HG03280 (cell line): ENCODE data around the gene NOTCH4.
A peak's percentile ranks its signal among the peaks of the same experiment; 100 is the strongest.

Source experiments
- ATAC-seq: cut with Tn5 transposase; IDR thresholded peaks from one replicate; pipeline ENCODE4 v1.9.1; 2021; ENCODE audit warnings: mild to moderate bottlenecking, moderate library complexity; ENCODE audit not compliant: unreplicated experiment

The NOTCH4 gene

DNA sequence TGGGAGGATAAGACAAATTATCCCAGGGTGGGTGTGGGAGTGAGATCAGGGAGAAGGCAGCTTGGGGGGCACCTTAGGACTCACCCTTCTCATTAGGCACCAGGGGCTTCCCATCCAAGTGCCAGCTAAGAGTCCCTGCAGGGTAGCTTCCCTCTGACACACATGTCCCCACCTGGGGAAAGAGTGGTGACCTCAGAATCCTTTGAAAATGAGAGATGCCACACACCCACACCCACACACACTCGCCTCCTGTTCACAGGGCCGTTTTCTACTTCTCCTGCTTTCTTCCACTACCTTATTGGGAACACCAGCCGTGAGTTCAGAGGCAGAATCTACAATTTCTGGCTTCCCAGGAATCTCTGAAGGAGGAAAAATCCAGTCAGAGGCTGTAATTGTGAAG lies 40.8 kb downstream of the NOTCH4 start:
- ATAC-seq, result no peak

DNA sequence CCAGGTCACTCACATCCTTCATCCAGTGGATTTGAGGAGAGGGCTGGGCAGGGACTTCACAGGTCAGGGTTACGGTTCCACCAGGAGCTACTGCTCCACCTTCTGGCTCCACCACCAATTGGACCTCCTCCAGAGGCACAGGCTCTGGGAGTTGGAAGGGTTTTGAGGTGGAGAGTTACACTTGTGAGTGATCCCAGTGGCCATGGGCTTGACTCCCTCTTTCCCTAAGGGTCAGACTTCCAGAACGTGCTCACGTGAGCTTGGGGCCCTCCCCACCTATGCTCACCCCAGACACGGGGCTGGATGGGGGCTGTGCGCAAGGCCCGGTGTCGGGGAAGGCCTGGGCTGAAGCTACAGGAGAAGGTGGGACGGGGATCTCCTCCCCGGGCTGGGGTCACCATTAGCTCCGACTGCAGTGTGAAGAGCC lies 41.3 kb downstream of the NOTCH4 start:
- ATAC-seq, result no peak

DNA sequence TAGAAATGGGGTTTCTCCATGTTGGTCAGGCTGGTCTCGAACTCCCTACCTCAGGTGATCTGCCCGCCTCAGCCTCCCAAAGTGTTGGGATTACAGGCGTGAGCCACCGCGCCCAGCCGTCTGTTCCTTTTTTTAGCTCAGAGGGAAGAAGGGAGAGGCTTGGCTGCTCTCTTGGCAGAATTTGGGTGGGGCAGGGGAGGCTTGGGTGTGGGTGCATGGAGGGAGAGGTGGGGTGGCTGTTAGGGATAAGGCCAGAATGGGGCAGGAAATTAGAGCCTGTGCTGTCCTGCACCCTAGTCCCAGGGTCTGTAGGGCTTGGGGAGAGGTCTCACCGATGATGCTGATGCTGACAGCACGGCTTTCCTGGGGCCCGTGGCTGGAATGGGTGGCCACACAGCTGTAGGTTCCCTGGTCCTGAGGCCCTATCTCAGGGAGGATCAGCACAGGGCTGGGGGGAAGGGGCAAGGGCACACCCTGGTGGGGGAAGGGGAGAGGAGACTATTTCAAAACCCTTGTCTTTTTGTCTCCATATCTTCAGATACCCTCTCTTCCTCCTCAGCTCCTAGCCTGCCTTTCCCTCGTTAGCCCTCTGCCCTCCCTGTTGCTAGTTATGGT lies 41.8 kb downstream of the NOTCH4 start:
- ATAC-seq, result no peak

DNA sequence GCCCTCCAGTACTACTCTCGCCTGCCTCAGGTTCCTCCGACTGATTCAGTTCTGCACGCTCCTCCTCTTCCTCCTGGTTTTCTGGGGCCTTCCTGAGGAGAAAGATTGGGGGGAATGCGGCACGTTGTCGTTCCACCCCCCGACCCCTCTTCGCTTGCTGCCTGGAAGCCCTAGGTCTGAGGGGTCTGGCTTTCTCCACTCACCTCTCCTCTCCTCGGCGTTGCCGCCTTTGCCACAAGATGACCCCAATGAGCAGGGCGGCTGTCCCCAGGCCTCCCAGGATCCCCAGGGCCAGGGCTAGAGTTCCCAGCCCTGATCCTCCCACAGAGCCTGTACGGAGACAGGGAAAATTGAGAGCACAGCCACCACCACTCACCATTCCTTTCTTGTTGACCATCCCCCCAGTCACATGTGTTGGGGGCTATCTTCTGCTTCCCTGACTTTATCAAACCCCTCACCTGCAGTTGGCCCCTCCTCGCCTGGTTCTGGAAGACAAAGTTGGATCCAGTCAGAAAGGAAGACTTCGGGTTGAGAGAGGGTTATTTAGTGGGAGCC lies 42.6 kb downstream of the NOTCH4 start:
- ATAC-seq, result no peak

DNA sequence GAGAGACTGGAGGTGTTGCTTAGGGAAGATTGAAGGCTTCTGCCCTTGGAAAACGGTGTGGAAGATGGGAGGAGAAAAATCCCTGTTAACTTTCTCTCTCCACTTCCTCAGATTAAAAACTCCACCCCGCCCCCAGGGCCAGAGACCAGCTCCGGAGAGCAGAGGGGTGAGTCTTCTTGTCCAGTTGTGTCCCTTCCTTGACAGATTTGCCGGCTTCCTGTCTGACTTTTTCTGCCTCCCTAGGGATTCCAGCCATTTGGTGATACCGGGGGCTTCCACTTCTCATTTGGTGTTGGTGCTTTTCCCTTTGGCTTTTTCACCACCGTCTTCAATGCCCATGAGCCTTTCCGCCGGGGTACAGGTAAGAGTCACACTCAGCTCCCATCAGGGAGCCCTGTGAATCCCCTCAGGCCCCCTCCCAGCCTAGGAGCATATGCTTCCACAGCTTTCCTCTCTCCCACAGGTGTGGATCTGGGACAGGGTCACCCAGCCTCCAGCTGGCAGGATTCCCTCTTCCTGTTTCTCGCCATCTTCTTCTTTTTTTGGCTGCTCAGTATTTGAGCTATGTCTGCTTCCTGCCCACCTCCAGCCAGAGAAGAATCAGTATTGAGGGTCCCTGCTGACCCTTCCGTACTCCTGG lies 44.0 kb downstream of the NOTCH4 start:
- no peak for ATAC-seq

DNA sequence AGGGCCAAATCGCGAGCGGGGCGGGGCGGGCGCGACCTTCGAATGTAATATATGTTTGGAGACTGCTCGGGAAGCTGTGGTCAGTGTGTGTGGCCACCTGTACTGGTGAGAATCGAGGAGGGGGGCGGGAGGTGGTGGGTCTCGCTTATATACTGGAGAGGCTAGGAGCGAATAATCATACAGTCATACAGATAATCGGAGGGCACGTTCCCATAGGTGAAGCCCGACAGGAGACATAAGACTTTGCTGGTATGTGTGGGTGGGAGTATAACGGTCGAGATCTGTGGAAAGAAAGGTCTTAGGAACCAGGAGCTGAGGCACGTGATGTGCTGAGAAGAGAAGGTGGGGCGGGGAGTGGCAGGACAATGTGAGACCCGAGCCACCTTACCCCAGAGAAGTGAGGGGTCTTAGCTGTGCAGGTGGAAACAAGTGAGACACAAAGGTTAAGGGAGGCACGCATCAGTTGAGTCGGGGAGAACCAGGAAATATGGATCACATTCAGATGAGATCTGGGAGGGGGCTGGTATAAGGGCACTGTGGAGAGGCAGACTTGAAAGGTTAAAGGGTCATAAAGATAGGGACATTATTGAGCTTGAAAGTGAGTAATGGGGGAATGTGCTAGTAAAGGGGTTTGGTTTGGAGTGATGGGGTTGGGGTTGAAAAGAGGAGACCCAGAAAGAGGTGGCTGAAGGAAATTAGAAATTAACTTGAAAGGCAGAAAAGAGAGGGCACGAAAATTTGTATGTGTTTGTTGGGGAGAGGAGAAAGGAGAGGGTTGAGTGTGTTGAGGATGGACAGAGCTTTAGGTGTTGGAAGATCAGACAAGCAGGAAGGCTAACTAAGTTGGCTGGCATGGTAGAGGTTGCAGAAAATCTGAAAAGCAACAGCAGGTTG lies 45.1 kb downstream of the NOTCH4 start:
- no peak for ATAC-seq

DNA sequence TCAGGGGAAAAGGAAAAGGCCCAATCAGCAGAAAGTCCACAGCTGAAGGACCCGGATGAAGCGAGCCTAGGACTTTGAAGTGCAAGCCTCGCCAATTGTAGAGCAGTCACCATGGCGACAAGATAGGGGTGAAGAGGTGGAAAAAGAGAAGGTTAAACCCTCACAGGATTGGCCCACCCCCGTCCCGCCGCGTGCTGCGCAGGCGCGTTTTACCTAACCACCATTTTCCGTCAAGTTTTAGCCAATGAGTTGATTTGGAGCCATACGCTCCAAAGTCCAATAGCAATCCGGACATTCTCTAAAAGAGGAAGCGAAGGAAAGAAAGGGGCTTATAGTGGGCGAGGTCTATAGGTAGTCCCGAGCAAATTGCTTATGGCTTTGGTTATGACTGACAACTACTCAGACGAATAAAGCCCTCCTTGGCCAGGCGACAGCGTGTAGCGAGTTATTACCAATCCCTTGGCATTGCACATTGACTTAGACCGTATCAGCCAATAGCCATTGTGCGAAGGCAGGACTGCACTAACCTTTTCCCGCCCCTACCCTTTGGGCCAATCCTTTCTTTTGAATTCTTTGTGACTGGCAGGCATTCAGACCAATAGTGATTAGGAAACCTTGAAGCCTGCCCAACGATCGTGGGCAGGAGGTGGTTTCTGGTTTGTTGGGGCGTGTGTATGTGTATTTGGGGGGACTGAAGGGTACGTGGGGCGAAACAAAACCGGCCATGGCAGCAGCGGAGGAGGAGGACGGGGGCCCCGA lies 45.9 kb downstream of the NOTCH4 start, which contains the start of gene RNF5:
RNF5 (plus strand) TSS at position 618 of the 759 bp plus-strand sequence; CDS start at position 725, 107 bp downstream.
- ATAC-seq, result peak; percentile 83

DNA sequence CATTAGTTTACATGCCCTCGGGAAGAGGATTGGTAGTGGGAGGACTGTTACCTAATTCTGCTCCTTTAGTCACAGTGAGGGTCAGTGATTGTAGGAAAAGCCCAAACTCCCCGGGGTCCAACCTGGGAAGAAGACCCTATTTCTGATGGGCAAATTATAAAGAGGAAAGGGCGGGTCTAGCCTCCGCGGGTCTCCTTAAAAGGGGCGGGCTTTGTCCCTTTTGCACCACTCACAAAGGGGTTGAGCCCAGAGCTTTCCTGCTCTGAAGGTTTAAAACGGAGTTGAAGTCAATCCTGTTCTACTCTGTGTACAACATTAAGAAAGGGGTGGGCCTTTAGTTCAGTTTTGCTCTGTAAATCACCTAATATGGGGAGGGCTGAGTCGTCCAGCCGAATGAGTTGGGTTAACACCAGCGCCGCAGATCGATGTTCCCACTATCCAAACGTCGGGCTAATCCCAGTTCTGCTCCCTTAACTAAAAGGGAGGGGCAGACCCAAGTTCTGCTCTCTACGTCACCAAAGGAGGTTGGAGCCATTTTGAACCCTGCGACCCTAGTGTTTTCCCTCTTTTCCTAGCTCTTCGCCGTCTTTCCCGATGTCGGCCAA lies 46.6 kb downstream of the NOTCH4 start:
- no peak for ATAC-seq

DNA sequence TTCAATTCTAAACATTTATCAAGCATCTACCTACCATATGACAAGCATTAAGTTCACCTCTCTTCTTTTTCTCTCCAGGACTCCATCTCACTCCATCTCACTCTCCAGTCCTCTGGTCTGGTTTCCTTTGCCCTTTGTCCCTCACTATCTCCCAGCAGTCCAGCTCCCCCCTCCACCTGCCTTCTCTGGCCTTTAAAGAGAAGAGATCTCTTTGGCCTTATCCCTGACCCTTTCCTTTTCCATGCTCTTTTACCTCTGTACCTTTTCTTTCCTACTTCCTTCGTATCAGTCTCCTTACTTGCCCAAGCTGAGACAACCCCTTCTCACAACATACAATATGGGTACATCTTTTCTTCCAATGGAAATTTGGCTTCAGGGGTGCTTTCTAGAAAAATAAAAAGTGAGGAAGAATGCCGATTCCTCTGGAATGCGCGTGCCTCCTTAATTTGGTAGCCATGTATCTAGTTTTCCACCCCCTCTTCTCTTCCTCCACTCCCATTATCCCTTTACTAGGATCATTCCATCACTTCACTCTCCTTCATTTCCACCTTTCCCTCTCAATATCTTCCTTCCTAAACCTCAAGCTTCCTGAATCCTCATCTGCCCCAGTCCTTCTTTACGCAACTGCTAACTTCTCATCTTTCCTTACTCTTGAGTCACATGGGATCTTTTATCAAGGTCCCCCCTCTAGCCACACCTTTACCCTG lies 47.2 kb downstream of the NOTCH4 start:
- ATAC-seq, result no peak

DNA sequence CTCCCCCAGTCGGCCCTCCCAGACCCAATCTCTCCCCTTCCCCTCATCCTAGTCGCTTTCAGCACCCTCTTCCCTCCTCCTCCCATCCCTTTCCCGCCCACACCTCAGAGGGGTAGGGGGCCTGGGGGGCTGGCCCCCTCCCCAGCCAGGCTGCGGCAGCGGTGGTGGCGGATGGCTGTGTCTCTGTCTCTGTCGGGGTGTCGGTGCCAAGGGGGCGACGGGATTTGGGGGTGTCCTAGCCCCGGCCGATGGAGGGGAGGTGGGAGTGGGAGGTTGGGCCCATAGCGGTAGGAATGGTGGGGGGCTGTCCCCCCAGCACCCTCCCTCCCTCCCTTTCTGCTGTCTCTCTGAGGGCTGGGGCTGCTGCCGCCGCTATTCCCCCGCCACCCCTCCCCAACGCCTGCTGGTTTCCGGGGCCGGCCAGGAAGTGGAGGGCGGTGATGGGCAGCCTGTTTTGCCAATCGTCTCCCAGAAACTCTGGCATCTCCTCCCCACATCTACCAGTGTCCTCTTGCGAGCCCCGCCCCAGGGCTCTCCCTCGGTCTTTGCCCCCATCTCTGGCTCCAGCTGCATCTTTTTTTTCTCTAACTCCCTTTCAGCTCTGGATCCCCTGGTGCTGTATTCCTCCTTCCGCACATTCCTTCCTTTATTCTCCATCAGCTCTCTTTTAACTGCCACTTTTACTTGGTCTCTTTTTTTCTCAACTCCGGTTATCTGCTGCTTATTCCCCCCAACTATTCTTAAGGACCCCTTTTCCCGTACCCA lies 48.0 kb downstream of the NOTCH4 start, which contains the start of gene AGPAT1:
AGPAT1 (minus strand) TSS at position 374 of the 765 bp plus-strand sequence. CDS start 4,588 bp downstream, outside the sequence.
- peak; percentile 42 for ATAC-seq

DNA sequence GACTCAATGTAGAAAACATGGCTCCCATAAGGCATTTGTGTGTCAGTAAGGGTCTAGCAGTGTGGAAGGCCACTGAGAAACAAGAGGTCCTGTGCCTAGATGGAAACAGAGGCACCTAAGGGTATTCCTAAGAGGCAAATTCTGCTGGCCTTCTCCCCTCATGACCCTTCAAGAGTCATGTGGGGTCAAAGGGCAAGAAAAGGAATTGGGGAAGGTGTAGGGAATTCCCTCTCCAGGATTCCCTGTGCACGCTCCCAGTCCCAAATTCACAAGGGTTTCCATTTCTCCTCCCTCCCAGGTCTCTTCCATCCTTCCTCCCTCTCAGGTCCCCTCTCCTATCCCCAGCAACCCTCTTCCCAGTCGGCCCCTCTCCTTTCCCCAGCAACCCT lies 48.6 kb downstream of the NOTCH4 start:
- ATAC-seq, result no peak

DNA sequence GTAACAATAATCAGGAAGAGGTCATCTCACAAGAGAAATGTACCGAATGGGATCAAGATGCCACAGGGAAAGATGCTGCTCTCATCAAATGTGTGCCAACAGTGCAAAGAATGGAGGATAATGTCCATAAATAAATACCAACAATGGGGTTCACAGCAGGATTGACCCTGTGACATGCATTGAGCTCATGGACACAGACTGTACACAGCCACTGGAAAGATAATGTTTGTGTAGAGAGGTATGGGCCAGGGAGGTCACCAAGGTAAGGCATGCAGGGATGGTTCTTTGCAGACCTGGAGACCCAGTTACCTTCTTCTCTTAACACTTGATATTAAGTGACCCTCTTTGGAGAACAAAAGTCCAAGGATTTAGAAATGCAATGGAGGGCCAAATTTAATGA lies 49.5 kb downstream of the NOTCH4 start:
- ATAC-seq, result no peak

DNA sequence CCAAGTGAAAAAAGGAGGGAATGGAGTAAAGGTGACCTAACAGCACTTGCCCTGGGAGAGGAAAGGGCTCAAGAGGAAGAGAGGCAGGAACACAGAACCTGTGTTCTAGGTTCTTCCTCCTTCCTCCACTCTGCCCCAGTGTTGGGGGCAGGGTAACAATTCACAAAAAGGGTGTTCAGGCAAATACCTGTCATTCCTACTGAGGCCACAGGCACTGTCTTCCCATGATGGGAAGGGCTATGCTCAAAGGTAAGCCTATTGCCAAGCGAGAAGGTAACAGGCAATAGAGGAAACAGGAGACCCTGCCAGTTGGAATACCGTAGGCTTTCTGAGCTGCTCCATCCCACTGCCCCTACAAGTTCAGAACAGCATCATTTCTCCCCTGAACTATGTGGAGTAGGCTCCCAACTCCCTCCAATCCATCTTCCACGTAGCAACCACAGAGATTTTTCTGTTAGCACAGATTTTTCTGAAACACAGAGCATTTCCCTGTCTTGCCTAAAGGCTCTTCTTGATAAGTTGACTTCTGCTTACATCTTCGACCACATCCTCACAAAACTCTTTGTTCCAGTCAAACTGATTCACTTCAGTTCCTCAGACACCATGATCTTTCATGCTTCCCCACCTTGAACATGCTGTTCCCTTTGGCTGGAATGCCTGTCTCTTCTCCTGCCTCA lies 50.7 kb downstream of the NOTCH4 start:
- no peak for ATAC-seq

DNA sequence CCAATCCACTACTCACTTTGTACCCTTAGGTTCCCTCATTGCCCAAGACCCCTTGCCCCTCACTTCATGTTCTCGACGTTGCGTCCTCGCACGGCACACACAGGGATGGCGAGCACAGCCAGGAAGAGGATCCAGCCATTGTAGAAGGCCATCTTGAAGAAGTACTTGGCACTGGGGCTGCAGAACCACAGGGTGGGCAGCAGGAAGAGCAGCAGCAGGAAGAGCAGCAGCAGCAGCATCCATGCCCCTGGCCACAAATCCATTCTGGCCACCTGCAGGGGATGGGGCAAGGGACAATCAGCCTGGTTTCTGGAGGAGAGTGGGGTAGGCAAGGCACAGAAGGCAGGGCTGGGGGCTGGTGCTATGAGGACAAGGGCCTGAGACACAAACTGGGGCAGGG lies 52.6 kb downstream of the NOTCH4 start:
- no peak for ATAC-seq

DNA sequence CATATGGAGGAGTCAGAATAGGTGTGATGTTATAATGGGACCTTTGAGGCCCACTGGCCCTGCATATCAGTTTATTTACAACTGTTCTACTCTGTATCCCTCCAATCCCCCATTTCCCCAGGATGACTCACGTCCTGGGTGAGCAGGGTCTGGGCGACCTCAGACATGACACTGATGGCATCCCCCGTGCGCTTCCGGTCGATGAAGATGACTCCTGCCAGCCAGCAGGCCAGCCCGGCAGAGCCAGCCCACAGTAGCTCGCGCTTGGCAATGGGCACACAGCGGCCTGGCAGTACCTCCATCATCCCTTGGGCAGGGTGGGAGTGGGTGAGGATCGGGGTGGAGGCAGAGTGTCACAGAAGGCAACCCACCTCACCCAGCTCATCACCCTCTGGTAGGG lies 53.6 kb downstream of the NOTCH4 start:
- ATAC-seq, result no peak

DNA sequence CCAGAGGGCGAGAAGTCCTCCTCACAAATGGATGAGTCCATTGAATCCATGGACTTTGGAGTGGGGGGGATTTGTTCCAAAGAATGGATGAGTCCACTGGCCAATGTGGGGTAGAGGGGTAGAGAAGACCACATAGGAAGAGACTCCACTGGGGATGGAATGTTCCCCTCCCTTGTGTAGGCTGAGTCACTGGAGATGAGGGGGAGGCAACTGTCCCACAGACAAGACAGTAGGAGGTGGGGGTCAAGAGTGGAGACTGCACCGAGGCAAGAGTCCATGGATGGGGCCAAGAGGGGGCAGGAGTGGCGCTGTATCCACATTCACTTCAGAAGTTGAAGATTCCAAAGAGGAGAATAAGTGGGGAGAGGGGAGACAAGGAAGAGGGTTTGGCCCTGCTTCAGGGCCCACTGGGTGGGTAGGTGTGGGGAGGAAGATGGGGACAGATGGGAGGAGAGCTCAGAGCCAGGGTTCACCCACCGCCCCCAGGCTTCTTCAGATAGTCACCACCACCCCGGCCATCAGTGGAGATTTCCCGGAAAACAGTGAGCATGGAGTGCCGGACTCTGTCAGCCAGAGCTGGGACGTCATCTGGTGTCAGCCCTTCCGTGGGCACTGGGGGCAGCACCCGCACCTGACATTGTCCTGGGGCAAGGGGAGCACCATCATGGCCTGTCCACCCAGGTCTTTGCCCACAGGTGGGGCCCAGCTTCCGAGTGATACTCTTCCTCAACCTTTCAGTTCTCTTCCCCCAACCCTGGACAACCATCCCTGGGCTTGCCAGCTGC lies 54.9 kb downstream of the NOTCH4 start:
- ATAC-seq, result no peak

DNA sequence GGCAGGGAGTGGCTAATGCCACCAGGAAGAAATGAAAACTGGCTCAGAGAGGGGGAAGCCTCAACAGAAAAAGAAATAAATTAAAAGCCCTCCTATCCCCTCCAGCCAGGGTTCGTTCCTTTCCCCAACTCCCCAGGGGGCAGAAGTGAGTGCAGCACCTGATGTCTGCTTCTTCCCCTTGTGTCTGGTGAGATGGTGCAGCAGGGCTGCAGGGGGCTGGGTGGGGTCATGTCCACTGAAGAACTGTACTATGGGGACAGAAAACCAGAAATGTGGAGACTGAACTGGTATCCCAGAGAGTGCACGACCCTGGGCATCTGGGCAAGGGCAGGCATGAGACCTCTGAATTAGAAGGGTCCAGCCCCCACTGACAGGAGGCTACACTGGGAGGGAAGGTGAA lies 55.5 kb downstream of the NOTCH4 start:
- ATAC-seq, result no peak
